Osteoblast (primary cell): ENCODE data around the gene ANKRD18A. TPM values are rescaled to one million over a fixed set of nuclear protein-coding genes. Genes with fewer than 3 reads are reported as not detected.

Experiments
- DNase-seq: peaks from one replicate; pipeline ENCODE4 v3.0.0; 2011; ENCODE audit warnings: low spot score, mixed read lengths; ENCODE audit not compliant: insufficient read length; ENCODE audit errors: missing footprints
- H2AFZ ChIP-seq: 2 replicates; pipeline ENCODE4 v1.6.0; 2011; ENCODE audit warnings: mild to moderate bottlenecking, low read length
- H3K27ac ChIP-seq: 2 replicates; pipeline ENCODE4 v1.5.1; 2011; ENCODE audit warnings: mild to moderate bottlenecking, low read depth, low read length, moderate library complexity
- H3K27me3 ChIP-seq: 2 replicates; pipeline ENCODE4 v1.6.0; 2012; ENCODE audit warnings: mild to moderate bottlenecking, control low read depth, inconsistent platforms, low read length, moderate library complexity; ENCODE audit not compliant: insufficient read depth
- H3K36me3 ChIP-seq: 2 replicates; pipeline ENCODE4 v1.5.1; 2011; ENCODE audit warnings: mild to moderate bottlenecking, low read length, control low read depth, moderate library complexity; ENCODE audit not compliant: insufficient read depth
- H3K4me1 ChIP-seq: 2 replicates; pipeline ENCODE4 v1.5.1; 2011; ENCODE audit warnings: mild to moderate bottlenecking, low read length, control low read depth, moderate library complexity; ENCODE audit not compliant: insufficient read depth
- H3K4me2 ChIP-seq: 2 replicates; pipeline ENCODE4 v1.6.0; 2011; ENCODE audit warnings: mild to moderate bottlenecking, low read length; ENCODE audit not compliant: insufficient read depth
- H3K4me3 ChIP-seq: fragments of 200-600 bp; sonication (generic); 3 replicates; pipeline ENCODE4 v1.5.1; 2012; ENCODE audit warnings: mild to moderate bottlenecking, low read length, inconsistent platforms; ENCODE audit not compliant: insufficient read depth
- H3K79me2 ChIP-seq: 2 replicates; pipeline ENCODE4 v1.6.0; 2012; ENCODE audit warnings: mild to moderate bottlenecking, low read length, control low read depth, inconsistent platforms; ENCODE audit not compliant: insufficient read depth
- H3K9me3 ChIP-seq: 2 replicates; pipeline ENCODE4 v1.5.1; 2011; ENCODE audit warnings: low read depth, low read length, control low read depth
- H4K20me1 ChIP-seq: 2 replicates; pipeline ENCODE4 v1.6.0; 2012; ENCODE audit warnings: mild to moderate bottlenecking, low read length, control low read depth; ENCODE audit not compliant: insufficient read depth
- small RNA-seq: library from RNA; depleted of rRNA; stranded (forward); fragments of <200 nt; gene quantifications from one replicate; pipeline ENCODE3, GENCODE V24; 2012
- total RNA-seq: library from RNA; depleted of rRNA; stranded (reverse); fragments of >200 nt; gene quantifications from 2 replicates; pipeline ENCODE4 v1.2.3, GENCODE V29; 2012
- TF ChIP-seq, protein P1 (sequence below): IDR thresholded peaks from 2 replicates; pipeline ENCODE4 v1.5.1; 2011; ENCODE audit warnings: mild to moderate bottlenecking, low read depth, low read length, moderate library complexity; ENCODE audit errors: extremely low read depth

ANKRD18A gene
- total RNA-seq, 1 donor = not detected

DNA sequence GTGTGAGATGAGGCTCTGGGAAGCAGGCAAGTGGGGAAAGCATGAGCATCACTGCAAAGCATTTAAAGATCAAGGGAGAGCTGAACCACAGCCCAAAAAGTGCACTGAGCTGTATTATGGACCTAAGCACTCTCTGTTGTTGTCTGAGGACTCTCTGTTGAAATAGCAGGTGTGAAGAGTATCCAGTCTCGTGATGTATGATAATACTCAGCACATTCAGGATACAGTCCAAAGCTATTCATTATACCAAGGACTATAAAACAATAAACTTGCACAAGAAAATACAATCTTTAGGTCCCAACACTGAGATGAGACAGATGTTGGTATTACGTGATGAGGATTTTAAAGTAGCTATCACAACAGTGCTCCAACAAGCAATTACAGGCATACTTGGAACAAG, 98.6 kb downstream of the ANKRD18A start:
- Histone ChIP-seq H3K27me3 (no peaks in the 10 kb centered on the region), H3K4me1 (no peaks in the 10 kb centered on the region), H4K20me1 (no peaks in the 10 kb centered on the region), H3K4me2 (no peak overlapping the region), H3K79me2 (no peaks in the 10 kb centered on the region), H3K4me3 (no peak overlapping the region), H3K36me3 (no peaks in the 10 kb centered on the region), H3K9me3 (no peaks in the 10 kb centered on the region), H3K27ac (no peak overlapping the region), H2AFZ (no peak overlapping the region)
- DNase-seq = no peak
- TF ChIP-seq, protein P1, sequence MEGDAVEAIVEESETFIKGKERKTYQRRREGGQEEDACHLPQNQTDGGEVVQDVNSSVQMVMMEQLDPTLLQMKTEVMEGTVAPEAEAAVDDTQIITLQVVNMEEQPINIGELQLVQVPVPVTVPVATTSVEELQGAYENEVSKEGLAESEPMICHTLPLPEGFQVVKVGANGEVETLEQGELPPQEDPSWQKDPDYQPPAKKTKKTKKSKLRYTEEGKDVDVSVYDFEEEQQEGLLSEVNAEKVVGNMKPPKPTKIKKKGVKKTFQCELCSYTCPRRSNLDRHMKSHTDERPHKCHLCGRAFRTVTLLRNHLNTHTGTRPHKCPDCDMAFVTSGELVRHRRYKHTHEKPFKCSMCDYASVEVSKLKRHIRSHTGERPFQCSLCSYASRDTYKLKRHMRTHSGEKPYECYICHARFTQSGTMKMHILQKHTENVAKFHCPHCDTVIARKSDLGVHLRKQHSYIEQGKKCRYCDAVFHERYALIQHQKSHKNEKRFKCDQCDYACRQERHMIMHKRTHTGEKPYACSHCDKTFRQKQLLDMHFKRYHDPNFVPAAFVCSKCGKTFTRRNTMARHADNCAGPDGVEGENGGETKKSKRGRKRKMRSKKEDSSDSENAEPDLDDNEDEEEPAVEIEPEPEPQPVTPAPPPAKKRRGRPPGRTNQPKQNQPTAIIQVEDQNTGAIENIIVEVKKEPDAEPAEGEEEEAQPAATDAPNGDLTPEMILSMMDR = no peak

Small RNAs within 50 kb of the gene (small RNA-seq; reads per million reads assigned to genes)
- not detected for gene AL390726.1
- gene AL390726.2 = not detected
- gene AL390726.3 = not detected
- not detected for gene AL390726.4
- not detected for gene AL390726.5

Other genes with a start within 250 kb of the ANKRD18A start
- gene ALDH1B1, start 227.9 kb downstream of the ANKRD18A start, total RNA-seq = 38.0 and 38.6 TPM in 2 replicates
- gene IGFBPL1, start 196.1 kb downstream of the ANKRD18A start, total RNA-seq = 0.36 TPM in 1 of 2 replicates, not detected in the other
- gene FAM240B, start 99.5 kb upstream of the ANKRD18A start, total RNA-seq = not detected in 2 replicates